ENCODE results near the gene SECISBP2. TPM values are rescaled to one million over a fixed set of nuclear protein-coding genes. Genes with fewer than 3 reads are reported as not detected.

Gene SECISBP2
- total RNA-seq, 2 donors from 2014 or later = 43.1 to 76.2 TPM

DNA sequence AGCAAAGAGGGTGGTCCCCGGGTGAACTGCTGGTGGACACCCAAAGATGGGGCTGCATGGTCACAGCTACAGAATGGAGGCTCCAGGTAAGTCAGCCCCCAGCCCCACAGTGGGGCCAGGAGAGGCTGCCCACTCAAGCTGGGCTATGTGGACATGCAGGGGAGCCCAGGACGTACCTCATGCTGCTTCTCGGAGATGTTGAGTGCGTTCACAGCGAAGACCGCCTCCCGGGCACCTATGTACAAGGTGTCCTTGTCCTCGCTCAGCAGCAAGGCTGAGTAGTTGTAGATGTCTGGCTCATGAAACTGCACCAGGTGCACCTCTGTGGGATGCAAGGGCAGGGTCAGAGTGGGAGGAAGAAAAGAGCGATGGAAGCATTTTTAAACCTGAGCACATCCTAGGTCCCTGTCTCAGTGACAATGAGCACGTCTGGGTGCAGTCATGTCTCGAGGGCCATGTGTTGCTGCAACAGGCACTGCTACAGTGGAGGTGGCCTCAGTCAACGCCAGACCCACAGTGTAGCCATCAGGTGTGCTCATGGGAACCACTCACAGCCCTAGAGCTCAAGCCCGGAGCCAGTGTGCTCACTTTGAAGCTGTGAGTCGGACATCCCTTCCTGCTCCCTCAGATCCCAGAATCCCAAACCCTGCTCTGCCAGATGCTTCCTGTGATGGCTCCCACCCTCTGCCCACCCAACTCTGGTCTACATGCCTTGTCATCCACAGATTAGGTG lies 84.6 kb downstream of the SECISBP2 start:
- no peaks in the 10 kb centered on the region for H3K27me3 ChIP-seq (replicated peaks; ENCODE audit: insufficient read depth)
- H3K4me1 ChIP-seq (replicated peaks) = no peaks in the 10 kb centered on the region
- no peak overlapping the region for H3K4me3 ChIP-seq
- H3K36me3 ChIP-seq = peaks cover 0 to under 1% of the 10 kb centered on the region in 2 donors
- no peaks in the 10 kb centered on the region for H3K9me3 ChIP-seq
- intact Hi-C loops (cut with DNase I) = no loop called here
- TF ChIP-seq POLR2A (IDR thresholded peaks at IDR 0.05) (no peak), POLR2AphosphoS5 (IDR thresholded peaks at IDR 0.05) (no peak)
- TF ChIP-seq, protein P1, sequence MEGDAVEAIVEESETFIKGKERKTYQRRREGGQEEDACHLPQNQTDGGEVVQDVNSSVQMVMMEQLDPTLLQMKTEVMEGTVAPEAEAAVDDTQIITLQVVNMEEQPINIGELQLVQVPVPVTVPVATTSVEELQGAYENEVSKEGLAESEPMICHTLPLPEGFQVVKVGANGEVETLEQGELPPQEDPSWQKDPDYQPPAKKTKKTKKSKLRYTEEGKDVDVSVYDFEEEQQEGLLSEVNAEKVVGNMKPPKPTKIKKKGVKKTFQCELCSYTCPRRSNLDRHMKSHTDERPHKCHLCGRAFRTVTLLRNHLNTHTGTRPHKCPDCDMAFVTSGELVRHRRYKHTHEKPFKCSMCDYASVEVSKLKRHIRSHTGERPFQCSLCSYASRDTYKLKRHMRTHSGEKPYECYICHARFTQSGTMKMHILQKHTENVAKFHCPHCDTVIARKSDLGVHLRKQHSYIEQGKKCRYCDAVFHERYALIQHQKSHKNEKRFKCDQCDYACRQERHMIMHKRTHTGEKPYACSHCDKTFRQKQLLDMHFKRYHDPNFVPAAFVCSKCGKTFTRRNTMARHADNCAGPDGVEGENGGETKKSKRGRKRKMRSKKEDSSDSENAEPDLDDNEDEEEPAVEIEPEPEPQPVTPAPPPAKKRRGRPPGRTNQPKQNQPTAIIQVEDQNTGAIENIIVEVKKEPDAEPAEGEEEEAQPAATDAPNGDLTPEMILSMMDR (IDR thresholded peaks at IDR 0.05) = no peak
- no peak for DNase-seq (ENCODE audit: low spot score)
- WGBS = 89% methylated on average over 14 of the region's 14 CpGs
- H3K27ac ChIP-seq = no peak overlapping the region

DNA sequence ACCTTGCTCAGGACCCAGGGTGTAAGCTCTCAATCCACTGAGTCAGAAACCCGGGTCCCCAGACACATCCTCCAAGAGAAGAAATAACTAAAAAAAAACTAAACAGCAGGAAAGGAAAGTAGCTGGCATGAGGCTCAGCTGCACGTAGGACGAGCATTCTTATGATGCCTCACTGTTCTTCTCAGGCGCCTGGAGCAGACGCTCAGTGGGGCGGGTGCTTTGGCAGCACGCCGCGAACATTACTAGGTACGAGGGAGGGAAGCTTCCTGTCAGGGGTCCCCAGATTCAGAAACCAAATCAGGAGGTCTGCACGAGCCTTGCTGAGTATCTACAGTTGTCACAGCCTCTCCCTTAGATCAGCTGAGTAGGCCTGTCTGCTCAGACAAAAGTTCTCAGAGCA lies 85.8 kb downstream of the SECISBP2 start:
- WGBS = 91% methylated on average over 11 of the region's 11 CpGs
- no peak overlapping the region for H3K4me3 ChIP-seq
- TF ChIP-seq POLR2A (IDR thresholded peaks at IDR 0.05) = no peak
- no peak for TF ChIP-seq POLR2AphosphoS5 (IDR thresholded peaks at IDR 0.05)
- TF ChIP-seq, protein P1 (IDR thresholded peaks at IDR 0.05) = no peak

DNA sequence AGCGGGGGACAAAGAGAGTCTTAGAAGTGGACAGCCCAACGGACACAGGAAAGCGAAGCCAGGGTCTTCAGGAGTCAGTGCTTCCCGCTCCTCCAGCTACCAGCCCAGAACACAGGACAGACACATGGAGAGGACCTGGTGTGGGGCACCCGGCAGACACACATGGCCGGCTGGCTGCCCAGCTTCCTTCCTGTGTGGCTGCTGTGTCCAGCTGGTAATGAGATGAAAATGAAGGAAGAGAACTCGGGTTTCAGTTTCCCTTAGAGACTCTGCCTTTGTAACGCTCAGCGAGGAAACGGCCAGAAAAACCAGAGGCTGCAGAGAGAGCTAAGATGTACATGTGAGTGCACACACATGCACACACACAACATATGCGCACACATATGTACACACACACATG lies 87.5 kb downstream of the SECISBP2 start:
- Histone ChIP-seq H3K4me3 (no peak overlapping the region), H3K36me3 (no peaks in the 10 kb centered on the region), H3K27me3 (replicated peaks; ENCODE audit: insufficient read depth) (no peaks in the 10 kb centered on the region), H3K27ac (no peak overlapping the region), H3K4me1 (replicated peaks) (no peaks in the 10 kb centered on the region), H3K9me3 (no peaks in the 10 kb centered on the region)
- intact Hi-C loops (cut with DNase I) = no loop called here
- TF ChIP-seq, protein P1 (IDR thresholded peaks at IDR 0.05) = no peak
- TF ChIP-seq POLR2AphosphoS5 (IDR thresholded peaks at IDR 0.05) = no peak
- no peak for TF ChIP-seq POLR2A (IDR thresholded peaks at IDR 0.05)
- DNase-seq (ENCODE audit: low spot score) = no peak
- 76% methylated on average over 11 of the region's 11 CpGs for WGBS

More for the DNA sequence above, 85.8 kb downstream of the SECISBP2 start:
- intact Hi-C loops (cut with DNase I) = no loop called here
- no peaks in the 10 kb centered on the region for H3K9me3 ChIP-seq
- H3K36me3 ChIP-seq = no peaks in the 10 kb centered on the region
- no peaks in the 10 kb centered on the region for H3K27me3 ChIP-seq (replicated peaks; ENCODE audit: insufficient read depth)
- H3K27ac ChIP-seq = no peak overlapping the region
- no peak for DNase-seq (ENCODE audit: low spot score)
- no peaks in the 10 kb centered on the region for H3K4me1 ChIP-seq (replicated peaks)

DNA sequence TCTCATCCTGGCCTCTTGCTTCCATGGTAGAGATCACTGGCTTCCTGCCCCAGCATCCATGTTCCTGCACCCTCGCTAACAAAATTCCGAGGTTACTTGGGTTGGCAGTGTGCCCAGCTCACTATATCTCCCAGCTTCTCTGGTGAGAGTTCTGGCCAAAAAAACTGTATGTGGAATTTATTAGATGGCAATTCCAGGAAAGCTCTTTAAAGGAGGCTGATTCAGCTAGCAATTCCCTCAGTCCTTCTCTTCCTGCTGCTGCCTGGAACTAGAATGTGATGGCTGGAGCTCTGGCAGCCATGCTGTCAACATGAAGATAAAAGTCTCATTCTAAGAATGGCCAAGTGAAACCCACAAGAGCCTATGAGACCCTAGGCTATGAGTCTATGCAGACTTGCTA lies 88.8 kb downstream of the SECISBP2 start:
- no peak for DNase-seq (ENCODE audit: low spot score)
- H3K27ac ChIP-seq = no peak overlapping the region
- 21% methylated on average over 2 of the region's 2 CpGs for WGBS
- TF ChIP-seq POLR2A (IDR thresholded peaks at IDR 0.05) (no peak), POLR2AphosphoS5 (IDR thresholded peaks at IDR 0.05) (no peak)
- TF ChIP-seq, protein P1 (IDR thresholded peaks at IDR 0.05) = no peak
- intact Hi-C loops (cut with DNase I) = no loop called here
- no peaks in the 10 kb centered on the region for H3K4me1 ChIP-seq (replicated peaks)
- H3K27me3 ChIP-seq (replicated peaks; ENCODE audit: insufficient read depth) = no peaks in the 10 kb centered on the region
- H3K36me3 ChIP-seq = no peaks in the 10 kb centered on the region
- no peaks in the 10 kb centered on the region for H3K9me3 ChIP-seq
- no peak overlapping the region for H3K4me3 ChIP-seq

DNA sequence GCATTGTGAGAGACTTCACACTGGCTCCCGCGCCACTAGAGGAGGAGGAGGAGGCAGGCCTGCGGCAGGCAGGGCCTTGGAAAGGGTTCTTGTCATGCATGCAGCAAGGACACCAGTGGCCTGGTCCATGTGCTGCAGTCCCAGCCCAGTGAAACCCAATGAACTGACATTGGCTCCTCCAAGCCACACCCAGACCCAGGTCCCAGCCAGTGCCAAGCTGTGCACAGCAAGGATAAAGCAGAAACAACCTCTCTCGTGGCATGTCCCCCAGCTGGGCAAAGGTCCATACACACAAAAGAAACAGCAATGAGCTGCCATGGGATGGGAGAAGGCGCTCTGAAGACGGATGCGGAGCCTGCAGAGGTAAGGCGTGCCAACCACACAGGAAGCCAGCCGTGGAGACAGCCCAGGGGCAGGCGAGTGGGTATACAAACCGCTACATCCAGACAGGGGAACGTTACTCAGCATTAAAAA lies 90.4 kb downstream of the SECISBP2 start:
- no peak for TF ChIP-seq POLR2AphosphoS5 (IDR thresholded peaks at IDR 0.05)
- TF ChIP-seq, protein P1 (IDR thresholded peaks at IDR 0.05) = no peak
- TF ChIP-seq POLR2A (IDR thresholded peaks at IDR 0.05) = no peak
- intact Hi-C loops (cut with DNase I) = no loop called here
- Histone ChIP-seq H3K27me3 (replicated peaks; ENCODE audit: insufficient read depth) (no peaks in the 10 kb centered on the region), H3K4me3 (no peak overlapping the region), H3K9me3 (no peaks in the 10 kb centered on the region), H3K4me1 (replicated peaks) (no peaks in the 10 kb centered on the region), H3K36me3 (no peaks in the 10 kb centered on the region), H3K27ac (no peak overlapping the region)
- DNase-seq (ENCODE audit: low spot score) = no peak
- WGBS = 68% methylated on average over 12 of the region's 12 CpGs
